ENCODE measurements around the gene BOLA2B.

GRCh38 chr16:30187556-30187865, 6.0 kb downstream of the BOLA2B start:
- no peak for TF ChIP-seq POLR2A (IDR thresholded peaks at IDR 0.05; ENCODE audit: low read depth, low read length)
- TF ChIP-seq POLR2AphosphoS5 (IDR thresholded peaks at IDR 0.05; ENCODE audit: low read depth, low read length): no peak
- no peak for TF ChIP-seq TAF1 (IDR thresholded peaks at IDR 0.05; ENCODE audit: low read depth, low read length)
- TF ChIP-seq SPI1 (IDR thresholded peaks at IDR 0.05; ENCODE audit: low read depth, low read length): no peak
- no peak for TF ChIP-seq PAX5 (IDR thresholded peaks at IDR 0.05; ENCODE audit: insufficient read depth, low read length, severe bottlenecking)
- TF ChIP-seq POU2F2 (IDR thresholded peaks at IDR 0.05; ENCODE audit: low read depth, low read length): no peak

Measured in GM12891 (cell line).